NB4 (cell line): ENCODE measurements around the gene ATOH8.

Source experiments
- DNase-seq: peaks from one replicate; pipeline ENCODE4 v3.0.0; 2010; ENCODE audit warnings: low read depth
- H3K4me3 ChIP-seq: one replicate; pipeline ENCODE4 v1.5.1; 2011; ENCODE audit warnings: mild to moderate bottlenecking, low read depth, low read length, moderate library complexity
- CTCF ChIP-seq: IDR thresholded peaks from one replicate; pipeline ENCODE4 v1.5.1; 2012; ENCODE audit warnings: low read depth, low read length
- MAX ChIP-seq: IDR thresholded peaks from 2 replicates; pipeline ENCODE4 v1.6.1; 2011; ENCODE audit warnings: low read depth, low read length
- MYC ChIP-seq: IDR thresholded peaks from 2 replicates; pipeline ENCODE4 v1.6.1; 2011; ENCODE audit warnings: low read depth, low read length
- POLR2A ChIP-seq: IDR thresholded peaks from 2 replicates; pipeline ENCODE4 v1.6.1; 2011; ENCODE audit warnings: mild to moderate bottlenecking; ENCODE audit not compliant: insufficient read length; ENCODE audit errors: extremely low read depth

ATOH8 gene

GRCh38 chr2:85717308-85718008 is 36.3 kb upstream of the ATOH8 start:
- TF ChIP-seq CTCF (no peak), MAX (no peak)
- no peak for DNase-seq
- H3K4me3 ChIP-seq = no peak overlapping the region

GRCh38 chr2:85718009-85718391 is 35.8 kb upstream of the ATOH8 start:
- no peak overlapping the region for H3K4me3 ChIP-seq
- no peak for TF ChIP-seq POLR2A
- TF ChIP-seq MYC = no peak
- no peak for TF ChIP-seq MAX
- TF ChIP-seq CTCF = no peak
- DNase-seq = peak; percentile 51

GRCh38 chr2:85718885-85719492 is 34.8 kb upstream of the ATOH8 start:
- TF ChIP-seq MAX = no peak
- no peak for TF ChIP-seq CTCF
- TF ChIP-seq MYC = no peak
- no peak for TF ChIP-seq POLR2A
- H3K4me3 ChIP-seq = no peak overlapping the region
- no peak for DNase-seq

GRCh38 chr2:85719609-85720240 is 34.1 kb upstream of the ATOH8 start:
- DNase-seq = peak; percentile 76
- H3K4me3 ChIP-seq = no peak overlapping the region
- TF ChIP-seq MAX = no peak
- TF ChIP-seq POLR2A = no peak
- TF ChIP-seq MYC = no peak
- no peak for TF ChIP-seq CTCF

- no peak for TF ChIP-seq MAX
- TF ChIP-seq CTCF = no peak
- TF ChIP-seq POLR2A = no peak
- no peak overlapping the region for H3K4me3 ChIP-seq
- DNase-seq = no peak
These were observed 33.3 kb upstream of the ATOH8 start for GRCh38 chr2:85720533-85720932.
